K562 (cell line): ENCODE measurements around the gene BOLL. TPM values are rescaled to one million over a fixed set of nuclear protein-coding genes. Genes with fewer than 3 reads are reported as not detected.

ENCODE experiments used
- ARID1B ChIP-seq: fragments of 450-650 bp; IDR thresholded peaks from 2 replicates; pipeline ENCODE4 v1.6.1; 2016; ENCODE audit warnings: antibody characterized with exemption, mild to moderate bottlenecking, inconsistent platforms
- DEAF1 ChIP-seq: fragments of 450-650 bp; formaldehyde crosslinking; IDR thresholded peaks from 2 replicates; pipeline ENCODE4 v1.4.0; 2020; ENCODE audit warnings: mild to moderate bottlenecking, moderate library complexity
- ESRRA ChIP-seq: fragments of 450-650 bp; IDR thresholded peaks from 2 replicates; pipeline ENCODE4 v1.6.1; 2014; ENCODE audit warnings: low read depth, mild to moderate bottlenecking, moderate library complexity, borderline replicate concordance
- EWSR1 ChIP-seq: fragments of 450-650 bp; IDR thresholded peaks from 2 replicates; pipeline ENCODE4 v1.6.1; 2018; ENCODE audit warnings: borderline replicate concordance, mild to moderate bottlenecking, low read depth, moderate library complexity; ENCODE audit not compliant: partially characterized antibody
- FOSL1 ChIP-seq: fragments of 200-800 bp; sonication (Bioruptor generic); conservative IDR thresholded peaks from 2 replicates; pipeline ENCODE4 v1.6.1; 2016; ENCODE audit warnings: missing genetic modification characterization, missing compliant biosample characterization
- FOXK2 ChIP-seq, 2 experiments: fragments of 450-650 bp; IDR thresholded peaks in 1 of 2; conservative IDR thresholded peaks in 1 of 2; 2 replicates each; pipeline ENCODE4 v1.6.1; 2016; ENCODE audit warnings: low read depth in 2 of 2, mild to moderate bottlenecking in 1 of 2
- FUS ChIP-seq: fragments of 200-400 bp; formaldehyde crosslinking; optimal IDR thresholded peaks from 2 replicates; pipeline ENCODE3; 2017; ENCODE audit warnings: low read depth, low read length
- HDGF ChIP-seq: fragments of 450-650 bp; IDR thresholded peaks from 2 replicates; pipeline ENCODE4 v1.6.1; 2016
- HIVEP1 ChIP-seq: fragments of 250-450 bp; sonication (Bioruptor Pico); IDR thresholded peaks from 2 replicates; pipeline ENCODE4 v1.4.0; 2020; ENCODE audit warnings: mild to moderate bottlenecking
- HSF4 ChIP-seq: fragments of 250-450 bp; sonication (Bioruptor Pico); IDR thresholded peaks from 2 replicates; pipeline ENCODE4 v2.1.2; 2022; ENCODE audit warnings: mild to moderate bottlenecking, moderate library complexity, borderline replicate concordance
- ILK ChIP-seq: fragments of 450-650 bp; IDR thresholded peaks from 2 replicates; pipeline ENCODE4 v1.6.1; 2016; ENCODE audit warnings: missing genetic modification characterization, low read depth, mild to moderate bottlenecking, missing compliant biosample characterization, moderate library complexity, borderline replicate concordance
- MYC ChIP-seq, 2 experiments: fragments of 250-450 bp in 1 of 2; sonication (Bioruptor Pico) in 1 of 2; IDR thresholded peaks; 2 replicates each; pipeline versions ENCODE4 v1.5.1 to v1.6.1; 2012 to 2021; ENCODE audit warnings: low read depth in 2 of 2, borderline replicate concordance in 1 of 2, improper control_type of control experiment in 1 of 2, low read length in 1 of 2, mild to moderate bottlenecking in 1 of 2, moderate library complexity in 1 of 2
- NCOR1 ChIP-seq: fragments of 450-650 bp; IDR thresholded peaks from 2 replicates; pipeline ENCODE4 v1.6.1; 2016; ENCODE audit warnings: mild to moderate bottlenecking, moderate library complexity
- NFE2L1 ChIP-seq: fragments of 450-650 bp; IDR thresholded peaks from 2 replicates; pipeline ENCODE4 v1.6.1; 2016; ENCODE audit warnings: missing genetic modification characterization, low read depth, mild to moderate bottlenecking, missing compliant biosample characterization, moderate library complexity, borderline replicate concordance
- NR2C1 ChIP-seq, 2 experiments: fragments of 450-650 bp; IDR thresholded peaks; 2 replicates each; pipeline ENCODE4 v1.6.1; 2017; ENCODE audit warnings: mild to moderate bottlenecking in 2 of 2, antibody characterized with exemption in 1 of 2, inconsistent platforms in 1 of 2, missing compliant biosample characterization in 1 of 2, missing genetic modification characterization in 1 of 2
- OTX1 ChIP-seq: fragments of 450-650 bp; formaldehyde crosslinking; IDR thresholded peaks from 2 replicates; pipeline ENCODE4 v1.4.0; 2022; ENCODE audit warnings: mild to moderate bottlenecking
- POLR2AphosphoS2 ChIP-seq: IDR thresholded peaks from 2 replicates; pipeline ENCODE4 v1.6.1; 2012; ENCODE audit warnings: low read length, improper control_type of control experiment
- POU5F1 ChIP-seq: fragments of 150-350 bp; IDR thresholded peaks from 2 replicates; pipeline ENCODE4 v1.6.1; 2014; ENCODE audit warnings: borderline replicate concordance, low read length, low read depth, mild to moderate bottlenecking; ENCODE audit not compliant: partially characterized antibody
- RB1 ChIP-seq: fragments of 450-650 bp; IDR thresholded peaks from 2 replicates; pipeline ENCODE4 v1.6.1; 2017; ENCODE audit warnings: low read depth, mild to moderate bottlenecking
- STAG1 ChIP-seq: sonication (generic); formaldehyde crosslinking; IDR thresholded peaks from 2 replicates; pipeline ENCODE4 v1.5.0; 2020; ENCODE audit warnings: missing genetic modification reagents, borderline replicate concordance
- TEAD2 ChIP-seq: fragments of 450-650 bp; IDR thresholded peaks from 2 replicates; pipeline ENCODE4 v1.6.1; 2016; ENCODE audit warnings: missing genetic modification characterization, control low read depth, missing compliant biosample characterization
- TGIF2 ChIP-seq: sonication (generic); formaldehyde crosslinking; IDR thresholded peaks from 2 replicates; pipeline ENCODE4 v1.8.1; 2022; ENCODE audit warnings: mild to moderate bottlenecking, missing genetic modification reagents, moderate library complexity
- THAP12 ChIP-seq: fragments of 250-450 bp; sonication (Bioruptor Pico); IDR thresholded peaks from 2 replicates; pipeline ENCODE4 v1.9.0; 2021; ENCODE audit warnings: mild to moderate bottlenecking, inconsistent platforms
- ZC3H8 ChIP-seq: fragments of 450-650 bp; IDR thresholded peaks from 2 replicates; pipeline ENCODE4 v1.6.1; 2017
- polyA plus RNA-seq, 8 experiments: library from polyadenylated mRNA; depleted of rRNA in 4 of 8; stranded (reverse) in 5 of 8; unstranded in 3 of 8; fragments of >200 nt; fragmentation: Nextera tagmentation in 2 of 8; fragmentation: Illumina TruSeq in 1 of 8; extraction: Ambion mirVana in 2 of 8; extraction: Trizol in 1 of 8; gene quantifications; 2 replicates each; pipeline versions ENCODE4 v1.2.1 to v1.2.3, GENCODE V29; 2011 to 2014; ENCODE audit warnings: inconsistent platforms in 1 of 8, missing spikeins in 1 of 8
- total RNA-seq, 7 experiments: library from RNA; depleted of rRNA in 6 of 7; stranded (reverse); fragments of >200 nt in 6 of 7; fragmentation: Illumina TruSeq in 2 of 7; extraction: Trizol in 2 of 7; gene quantifications; 2 replicates each; pipeline versions ENCODE4 v1.2.1 to v1.2.3, GENCODE V29; 2011 to 2021; ENCODE audit warnings: low replicate concordance in 1 of 7

The BOLL gene
- total and polyA plus RNA-seq, 9 of the 15 experiments (the other 6 are each of a cell fraction or from before 2014, with no cell fraction given): 0.11 to 0.55 (median 0.19) TPM; not detected in 1

- TF ChIP-seq NR2C1 (IDR thresholded peaks at IDR 0.05): peak; percentile 63
- TF ChIP-seq NR2C1 (tag; IDR thresholded peaks at IDR 0.05): peak; percentile 85
- no peak for TF ChIP-seq MYC (IDR thresholded peaks at IDR 0.05; ENCODE audit: low read depth, low read length)
- no peak for TF ChIP-seq MYC (CRISPR knock-in tag; IDR thresholded peaks at IDR 0.05; ENCODE audit: borderline replicate concordance, low read depth)
- no peak for TF ChIP-seq THAP12
- peak; percentile 51 for TF ChIP-seq NFE2L1 (tag)
- no peak for TF ChIP-seq ILK (tag)
- peak; percentile 84 for TF ChIP-seq FOSL1
- no peak for TF ChIP-seq EWSR1
- no peak for TF ChIP-seq TGIF2
- TF ChIP-seq POU5F1: no peak
- no peak for TF ChIP-seq HDGF
- no peak for TF ChIP-seq HIVEP1 (CRISPR knock-in tag)
- no peak for TF ChIP-seq HSF4 (CRISPR knock-in tag)
- TF ChIP-seq TEAD2 (tag): no peak
- TF ChIP-seq FOXK2 (conservative IDR thresholded peaks at IDR 0.05 in 1 of 2, IDR thresholded peaks at IDR 0.05 in 1 of 2; ENCODE audit: low read depth in 2 of 2): no peak
- peak; percentile 46 for TF ChIP-seq ARID1B
- no peak for TF ChIP-seq STAG1 (CRISPR knock-in tag)
- no peak for TF ChIP-seq FUS
- peak; percentile 37; the same call in 1 of the 2 replicates for TF ChIP-seq ESRRA
- no peak for TF ChIP-seq DEAF1 (CRISPR knock-in tag)
- TF ChIP-seq OTX1 (CRISPR knock-in tag): no peak
- TF ChIP-seq RB1: no peak
- TF ChIP-seq POLR2AphosphoS2: no peak
- TF ChIP-seq NCOR1: no peak
- no peak for TF ChIP-seq ZC3H8
These were observed 28.1 kb upstream of the BOLL start (continued) for GRCh38 chr2:197813093-197813787.
